PFSK-1 (cell line): Measurements from ENCODE around the gene TMCO1.

Experiments used
- FOXP2 ChIP-seq: optimal IDR thresholded peaks from 2 replicates; pipeline ENCODE3; 2011; ENCODE audit warnings: borderline replicate concordance, control low read depth, inconsistent platforms; ENCODE audit not compliant: insufficient read depth; ENCODE audit errors: extremely low read length, extremely low read depth
- POLR2AphosphoS5 ChIP-seq: IDR thresholded peaks from 2 replicates; pipeline ENCODE4 v1.6.1; 2012; ENCODE audit warnings: low read depth, mild to moderate bottlenecking, control low read depth, low read length, moderate library complexity
- SIN3A ChIP-seq: IDR thresholded peaks from 2 replicates; pipeline ENCODE4 v1.6.1; 2012; ENCODE audit warnings: mild to moderate bottlenecking, low read length, moderate library complexity, borderline replicate concordance; ENCODE audit not compliant: insufficient read depth
- TAF1 ChIP-seq: IDR thresholded peaks from 2 replicates; pipeline ENCODE4 v1.6.1; 2012; ENCODE audit warnings: low read length, control low read depth, borderline replicate concordance; ENCODE audit not compliant: insufficient read depth
- TF ChIP-seq, protein P1 (sequence below), 2 experiments: IDR thresholded peaks; 2 replicates each; pipeline versions ENCODE4 v1.6.1 to v1.8.0; 2011 to 2012; ENCODE audit warnings: low read depth in 2 of 2, low read length in 2 of 2, control low read depth in 1 of 2, inconsistent platforms in 1 of 2, mild to moderate bottlenecking in 1 of 2, moderate library complexity in 1 of 2; ENCODE audit not compliant: insufficient read depth in 1 of 2

Gene TMCO1

DNA sequence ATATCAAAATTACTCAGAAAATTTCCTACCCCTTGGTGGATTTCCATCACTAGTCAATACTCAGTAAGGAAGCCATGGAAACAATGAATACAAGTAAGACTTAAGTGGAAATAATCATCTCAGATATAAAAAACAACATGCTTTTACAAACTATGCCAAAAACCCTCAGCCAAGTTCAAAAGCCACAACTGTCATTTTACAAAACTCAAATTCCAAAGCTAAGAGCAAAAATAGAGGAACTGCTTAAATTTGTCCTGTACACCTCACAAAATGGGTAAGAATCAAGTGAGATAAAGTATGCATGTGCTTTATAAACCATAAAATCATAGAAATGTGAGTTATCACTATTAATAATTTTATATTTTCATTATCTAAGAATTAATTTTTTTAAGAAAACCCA lies 9.6 kb downstream of the TMCO1 start:
- TF ChIP-seq SIN3A: no peak
- no peak for TF ChIP-seq FOXP2
- TF ChIP-seq, protein P1, sequence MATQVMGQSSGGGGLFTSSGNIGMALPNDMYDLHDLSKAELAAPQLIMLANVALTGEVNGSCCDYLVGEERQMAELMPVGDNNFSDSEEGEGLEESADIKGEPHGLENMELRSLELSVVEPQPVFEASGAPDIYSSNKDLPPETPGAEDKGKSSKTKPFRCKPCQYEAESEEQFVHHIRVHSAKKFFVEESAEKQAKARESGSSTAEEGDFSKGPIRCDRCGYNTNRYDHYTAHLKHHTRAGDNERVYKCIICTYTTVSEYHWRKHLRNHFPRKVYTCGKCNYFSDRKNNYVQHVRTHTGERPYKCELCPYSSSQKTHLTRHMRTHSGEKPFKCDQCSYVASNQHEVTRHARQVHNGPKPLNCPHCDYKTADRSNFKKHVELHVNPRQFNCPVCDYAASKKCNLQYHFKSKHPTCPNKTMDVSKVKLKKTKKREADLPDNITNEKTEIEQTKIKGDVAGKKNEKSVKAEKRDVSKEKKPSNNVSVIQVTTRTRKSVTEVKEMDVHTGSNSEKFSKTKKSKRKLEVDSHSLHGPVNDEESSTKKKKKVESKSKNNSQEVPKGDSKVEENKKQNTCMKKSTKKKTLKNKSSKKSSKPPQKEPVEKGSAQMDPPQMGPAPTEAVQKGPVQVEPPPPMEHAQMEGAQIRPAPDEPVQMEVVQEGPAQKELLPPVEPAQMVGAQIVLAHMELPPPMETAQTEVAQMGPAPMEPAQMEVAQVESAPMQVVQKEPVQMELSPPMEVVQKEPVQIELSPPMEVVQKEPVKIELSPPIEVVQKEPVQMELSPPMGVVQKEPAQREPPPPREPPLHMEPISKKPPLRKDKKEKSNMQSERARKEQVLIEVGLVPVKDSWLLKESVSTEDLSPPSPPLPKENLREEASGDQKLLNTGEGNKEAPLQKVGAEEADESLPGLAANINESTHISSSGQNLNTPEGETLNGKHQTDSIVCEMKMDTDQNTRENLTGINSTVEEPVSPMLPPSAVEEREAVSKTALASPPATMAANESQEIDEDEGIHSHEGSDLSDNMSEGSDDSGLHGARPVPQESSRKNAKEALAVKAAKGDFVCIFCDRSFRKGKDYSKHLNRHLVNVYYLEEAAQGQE (IDR thresholded peaks at IDR 0.05; ENCODE audit: insufficient read depth in 1 of 2, low read depth in 2 of 2, low read length in 2 of 2): no peak
- no peak for TF ChIP-seq TAF1
- no peak for TF ChIP-seq POLR2AphosphoS5

DNA sequence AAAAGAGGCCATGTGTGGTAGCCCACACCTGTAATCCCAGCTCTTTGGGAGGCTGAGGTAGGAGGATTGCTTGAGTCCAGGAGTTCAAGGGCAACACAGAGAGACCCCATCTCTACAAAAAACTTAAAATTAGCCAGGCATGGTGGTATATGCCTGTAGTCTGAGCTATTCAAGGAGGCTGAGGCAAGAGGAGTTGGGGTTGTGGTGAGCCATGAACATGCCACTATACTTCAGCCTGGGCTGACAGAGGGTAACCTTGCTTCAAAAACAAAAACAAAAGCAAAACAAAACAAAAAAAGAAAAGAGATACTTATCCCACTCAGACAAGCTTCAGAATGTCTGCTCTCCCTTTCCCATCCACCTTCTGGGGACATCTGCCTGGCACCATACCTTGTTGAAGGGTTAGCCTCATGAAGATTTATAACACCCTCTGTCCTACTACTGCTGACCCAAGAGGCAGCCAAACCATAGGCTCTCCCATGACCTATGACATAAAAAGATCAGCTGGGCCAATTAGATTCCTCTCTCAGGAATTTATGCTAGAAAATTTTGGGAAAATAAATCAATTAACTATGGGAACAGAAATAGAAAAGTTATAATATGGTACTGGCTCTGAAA lies 13.2 kb downstream of the TMCO1 start:
- TF ChIP-seq FOXP2 (no peak), POLR2AphosphoS5 (no peak), SIN3A (no peak), TAF1 (no peak)
- TF ChIP-seq, protein P1 (IDR thresholded peaks at IDR 0.05; ENCODE audit: insufficient read depth in 1 of 2, low read depth in 2 of 2, low read length in 2 of 2): no peak

DNA sequence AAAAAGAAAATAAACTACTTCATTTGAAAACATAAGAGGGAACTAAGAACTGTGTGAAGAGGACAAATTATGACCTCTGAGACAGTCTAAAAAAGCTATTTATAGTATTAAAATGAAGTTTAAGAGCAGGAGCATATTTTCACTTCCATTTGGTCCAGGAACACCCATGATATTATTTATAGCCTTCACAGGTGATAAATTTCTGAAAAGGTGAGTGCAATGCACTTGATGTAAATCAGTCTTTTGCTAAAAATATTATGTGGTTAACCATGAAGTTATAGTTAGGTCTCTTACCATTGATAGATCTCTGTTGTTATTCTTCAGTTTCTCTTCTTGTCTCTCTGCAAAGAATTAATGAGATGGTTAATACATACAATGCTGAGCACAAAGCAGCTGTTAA lies 14.7 kb downstream of the TMCO1 start:
- TF ChIP-seq, protein P1 (IDR thresholded peaks at IDR 0.05; ENCODE audit: insufficient read depth in 1 of 2, low read depth in 2 of 2, low read length in 2 of 2): no peak

DNA sequence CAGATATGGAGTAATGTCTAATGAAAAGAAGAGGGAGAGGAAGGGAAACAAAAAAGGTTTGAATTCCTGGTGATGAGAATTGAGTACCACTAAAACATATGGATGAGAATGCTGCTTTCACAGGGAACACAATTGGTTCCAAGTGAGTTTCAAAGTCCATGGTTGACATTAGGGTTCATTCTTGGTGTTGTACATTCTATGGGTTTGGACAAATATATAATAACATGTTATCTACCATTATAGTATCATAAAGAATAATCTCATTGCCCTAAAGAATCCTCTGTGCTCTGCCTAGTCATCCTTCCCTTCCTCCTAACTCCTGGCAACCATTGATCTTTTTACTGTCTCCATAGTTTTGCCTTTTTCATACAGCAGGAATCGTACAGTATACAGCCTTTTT lies 20.1 kb downstream of the TMCO1 start:
- TF ChIP-seq FOXP2 (no peak), TAF1 (no peak), POLR2AphosphoS5 (no peak), SIN3A (no peak)
- TF ChIP-seq, protein P1 (IDR thresholded peaks at IDR 0.05; ENCODE audit: insufficient read depth in 1 of 2, low read depth in 2 of 2, low read length in 2 of 2): no peak
